Mesenchymal stem cell (in vitro differentiated cells and primary cell): ENCODE data around the gene ADPRS.

Source experiments
- DNase-seq: peaks from one replicate; pipeline ENCODE4 v3.0.0-alpha.2; 2013
- H2AFZ ChIP-seq: one replicate; pipeline ENCODE4 v1.6.1; 2013; ENCODE audit warnings: low read depth, mild to moderate bottlenecking, control low read depth, inconsistent platforms, low read length, moderate library complexity
- H2AK5ac ChIP-seq: 2 replicates; pipeline ENCODE4 v1.6.1; 2013; ENCODE audit warnings: low read length, moderate library complexity, mild to moderate bottlenecking, inconsistent platforms; ENCODE audit not compliant: severe bottlenecking
- H2BK120ac ChIP-seq: one replicate; pipeline ENCODE4 v1.6.1; 2013; ENCODE audit warnings: low read depth, mild to moderate bottlenecking, inconsistent platforms, low read length, moderate library complexity
- H2BK12ac ChIP-seq, 2 experiments: one replicate each; pipeline ENCODE4 v1.6.1; 2013; ENCODE audit warnings: inconsistent platforms in 2 of 2, low read length in 2 of 2, mild to moderate bottlenecking in 2 of 2, moderate library complexity in 2 of 2, control low read depth in 1 of 2
- H2BK15ac ChIP-seq: one replicate; pipeline ENCODE4 v1.6.1; 2013; ENCODE audit warnings: mild to moderate bottlenecking, low read depth, inconsistent platforms; ENCODE audit not compliant: poor library complexity, severe bottlenecking
- H2BK5ac ChIP-seq: 2 replicates; pipeline ENCODE4 v1.6.1; 2013; ENCODE audit warnings: low read depth, mild to moderate bottlenecking, low read length, control low read depth, inconsistent platforms; ENCODE audit not compliant: poor library complexity, severe bottlenecking
- H3K14ac ChIP-seq, 2 experiments: one replicate each; pipeline ENCODE4 v1.6.1; 2013; ENCODE audit warnings: inconsistent platforms in 2 of 2, low read length in 2 of 2, control low read depth in 1 of 2, mild to moderate bottlenecking in 1 of 2, moderate library complexity in 1 of 2
- H3K18ac ChIP-seq, 2 experiments: one replicate each; pipeline ENCODE4 v1.6.1; 2013; ENCODE audit warnings: inconsistent platforms in 2 of 2, low read length in 2 of 2, control low read depth in 1 of 2, low read depth in 1 of 2, mild to moderate bottlenecking in 1 of 2
- H3K23ac ChIP-seq, 2 experiments: one replicate each; pipeline ENCODE4 v1.6.1; 2013; ENCODE audit warnings: inconsistent platforms in 2 of 2, low read length in 2 of 2, mild to moderate bottlenecking in 2 of 2, moderate library complexity in 2 of 2, control low read depth in 1 of 2
- H3K27ac ChIP-seq: 2 replicates; pipeline ENCODE4 v1.5.1; 2013; ENCODE audit warnings: mild to moderate bottlenecking, moderate library complexity, low read length, control low read depth, inconsistent platforms; ENCODE audit not compliant: poor library complexity, severe bottlenecking
- H3K27me3 ChIP-seq, 2 experiments: 2 replicates each; pipeline versions ENCODE4 v1.6.1 to v1.7.0; 2013; ENCODE audit warnings: low read length in 2 of 2, mild to moderate bottlenecking in 2 of 2, moderate library complexity in 2 of 2, control low read depth in 1 of 2, inconsistent platforms in 1 of 2; ENCODE audit not compliant: control insufficient read depth in 1 of 2, insufficient read depth in 1 of 2
- H3K36me3 ChIP-seq, 2 experiments: 2 replicates each; pipeline versions ENCODE4 v1.6.1 to v1.7.0; 2013; ENCODE audit warnings: low read length in 2 of 2, control low read depth in 1 of 2, inconsistent platforms in 1 of 2, low read depth in 1 of 2, mild to moderate bottlenecking in 1 of 2; ENCODE audit not compliant: insufficient read depth in 2 of 2, control insufficient read depth in 1 of 2
- H3K4ac ChIP-seq, 2 experiments: one replicate each; pipeline ENCODE4 v1.6.1; 2013; ENCODE audit warnings: inconsistent platforms in 2 of 2, low read length in 2 of 2, mild to moderate bottlenecking in 2 of 2, moderate library complexity in 2 of 2, control low read depth in 1 of 2, low read depth in 1 of 2
- H3K4me1 ChIP-seq: 2 replicates; pipeline ENCODE4 v1.6.1; 2013; ENCODE audit warnings: low read depth, low read length, control low read depth; ENCODE audit not compliant: control insufficient read depth, insufficient read depth
- H3K4me2 ChIP-seq: 2 replicates; pipeline ENCODE4 v1.6.1; 2013; ENCODE audit warnings: low read length, mild to moderate bottlenecking, inconsistent platforms; ENCODE audit not compliant: poor library complexity, severe bottlenecking
- H3K4me3 ChIP-seq, 2 experiments: 2 replicates each; pipeline versions ENCODE4 v1.5.1 to v1.7.0; 2013; ENCODE audit warnings: low read length in 2 of 2, mild to moderate bottlenecking in 2 of 2, control low read depth in 1 of 2, low read depth in 1 of 2; ENCODE audit not compliant: insufficient read depth in 1 of 2
- H3K79me1 ChIP-seq: replicated peaks from 2 replicates; pipeline ENCODE4 v1.6.1; 2013; ENCODE audit warnings: mild to moderate bottlenecking, control low read depth, low read length, inconsistent platforms; ENCODE audit not compliant: poor library complexity, severe bottlenecking
- H3K9ac ChIP-seq: 2 replicates; pipeline ENCODE4 v1.7.0; 2013; ENCODE audit warnings: mild to moderate bottlenecking, low read length, moderate library complexity
- H3K9me3 ChIP-seq: 2 replicates; pipeline ENCODE4 v1.7.0; 2013; ENCODE audit warnings: mild to moderate bottlenecking, low read length; ENCODE audit not compliant: control insufficient read depth
- H4K8ac ChIP-seq: one replicate; pipeline ENCODE4 v1.6.1; 2013; ENCODE audit warnings: inconsistent platforms, mild to moderate bottlenecking, low read length, moderate library complexity
- H4K91ac ChIP-seq: one replicate; pipeline ENCODE4 v1.6.1; 2013; ENCODE audit warnings: mild to moderate bottlenecking, low read length, inconsistent platforms
- WGBS: methylation state at CpG from one replicate; pipeline ENCODE4 v1.1.7; 2013; ENCODE audit warnings: mixed read lengths; 5-methylcytosine and 5-hydroxymethylcytosine counted together

ADPRS gene

DNA sequence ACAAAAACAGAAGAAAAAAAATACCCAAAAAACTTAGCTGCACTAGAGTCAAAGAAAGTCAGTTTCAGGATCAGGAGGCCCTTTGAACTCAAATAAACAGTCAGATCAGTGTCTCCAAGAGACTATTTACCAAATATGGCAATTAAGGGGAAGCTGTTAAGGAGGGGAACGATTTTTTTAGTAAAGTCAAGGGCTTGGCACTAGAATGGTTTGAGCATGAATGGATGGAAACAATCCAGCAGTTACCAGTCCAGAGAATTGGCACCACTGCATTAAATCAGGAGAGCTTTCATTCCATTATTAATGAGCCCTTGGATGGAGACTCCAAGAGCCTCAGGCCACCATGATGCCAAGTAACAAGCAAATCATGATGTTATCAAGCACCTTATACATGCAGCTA, 53.4 kb downstream of the ADPRS start:
- WGBS: 54% methylated on average over 1 of the region's 1 CpG
- Histone ChIP-seq H3K36me3 (peaks cover 18 to 38% of the 10 kb centered on the region in 2 experiments), H2BK5ac (no peak overlapping the region), H3K4me3 (no peak overlapping the region), H4K8ac (no peak overlapping the region), H3K9me3 (no peaks in the 10 kb centered on the region), H3K9ac (no peak overlapping the region), H2BK15ac (no peak overlapping the region), H3K18ac (no peak overlapping the region), H3K4me1 (peaks cover 1% of the 10 kb centered on the region), H2BK12ac (no peak overlapping the region), H3K79me1 (peaks cover 25% of the 10 kb centered on the region), H2AFZ (no peak overlapping the region), H3K27ac (no peak overlapping the region), H4K91ac (no peak overlapping the region), H3K4me2 (no peak overlapping the region), H3K23ac (no peak overlapping the region), H2BK120ac (no peak overlapping the region), H3K27me3 (no peaks in the 10 kb centered on the region), H3K14ac (no peak overlapping the region), H2AK5ac (no peak overlapping the region), H3K4ac (no peak overlapping the region)
- no peak for DNase-seq

DNA sequence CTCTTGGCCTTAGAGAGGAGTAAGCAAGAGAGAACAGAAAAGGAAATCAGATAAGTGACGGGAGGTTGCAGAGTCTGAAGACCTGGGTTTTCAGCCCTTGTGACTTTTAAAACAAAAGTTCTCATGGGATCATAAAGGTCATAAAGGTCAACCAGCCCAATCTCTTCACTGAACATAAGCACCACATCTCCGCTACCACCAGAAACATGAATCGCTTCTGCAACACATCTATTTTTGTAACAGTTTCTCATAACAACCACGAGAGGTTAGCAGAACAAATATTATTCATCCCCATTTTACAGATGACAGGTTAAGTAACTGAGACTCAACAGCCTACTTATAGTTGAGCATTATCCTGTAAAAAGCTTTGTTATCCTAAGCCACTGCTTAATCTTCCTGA, 54.7 kb downstream of the ADPRS start:
- H3K4me2 ChIP-seq: no peak overlapping the region
- H2BK120ac ChIP-seq: no peak overlapping the region
- H3K27me3 ChIP-seq: no peaks in the 10 kb centered on the region
- no peak overlapping the region for H3K4me3 ChIP-seq
- no peaks in the 10 kb centered on the region for H3K9me3 ChIP-seq
- H2BK5ac ChIP-seq: no peak overlapping the region
- H2AK5ac ChIP-seq: no peak overlapping the region
- WGBS: 87% methylated on average over 4 of the region's 4 CpGs
- H2BK15ac ChIP-seq: no peak overlapping the region
- peaks cover 10 to 30% of the 10 kb centered on the region in 2 experiments for H3K36me3 ChIP-seq
- peaks cover 17% of the 10 kb centered on the region for H3K79me1 ChIP-seq
- no peak overlapping the region for H2BK12ac ChIP-seq
- H3K9ac ChIP-seq: no peak overlapping the region
- H2AFZ ChIP-seq: no peak overlapping the region
- DNase-seq: no peak
- no peak overlapping the region for H3K23ac ChIP-seq
- no peak overlapping the region for H4K91ac ChIP-seq
- no peak overlapping the region for H3K27ac ChIP-seq
- peaks cover 1% of the 10 kb centered on the region for H3K4me1 ChIP-seq
- H3K4ac ChIP-seq: no peak overlapping the region
- H3K14ac ChIP-seq: no peak overlapping the region
- no peak overlapping the region for H3K18ac ChIP-seq
- no peak overlapping the region for H4K8ac ChIP-seq
